Activated B cell treated with CpG ODN at 0.5 μM for 24 hours (primary cell): ENCODE results near the gene TSPEAR. TPM values are rescaled to one million over a fixed set of nuclear protein-coding genes. Genes with fewer than 3 reads are reported as not detected.

Experiments
- ATAC-seq: fragments of 200-7000 bp; cut with Tn5 transposase; one replicate; pipeline ENCODE4 v1.10.0; 2021; ENCODE audit warnings: low read depth, mild to moderate bottlenecking, moderate library complexity
- CTCF ChIA-PET: fragments of 350-600 bp; sonication (Branson Sonifier 250); formaldehyde crosslinking; loops from one replicate; lab custom pipeline; 2021; ENCODE audit warnings: antibody characterized with exemption; lab: Charles Lee
- POLR2A ChIA-PET: fragments of 350-600 bp; sonication (Branson Sonifier 250); formaldehyde crosslinking; loops from one replicate; lab custom pipeline; 2021; ENCODE audit warnings: antibody characterized with exemption; lab: Charles Lee
- DNase-seq: peaks from one replicate; pipeline ENCODE4 v3.0.0; 2022
- H3K27ac Mint-ChIP-seq: one replicate; pipeline ENCODE4 v1.8.0; 2020; ENCODE audit warnings: mixed read lengths
- H3K27me3 Mint-ChIP-seq: one replicate; pipeline ENCODE4 v1.8.0; 2021; ENCODE audit warnings: mixed read lengths
- H3K36me3 Mint-ChIP-seq: one replicate; pipeline ENCODE4 v1.8.0; 2021; ENCODE audit warnings: low read depth, mixed read lengths
- H3K4me1 Mint-ChIP-seq: one replicate; pipeline ENCODE4 v1.8.0; 2021; ENCODE audit warnings: mixed read lengths
- H3K4me3 Mint-ChIP-seq: one replicate; pipeline ENCODE4 v1.8.0; 2020; ENCODE audit warnings: mild to moderate bottlenecking, mixed read lengths
- H3K9me3 Mint-ChIP-seq: one replicate; pipeline ENCODE4 v1.8.0; 2020; ENCODE audit warnings: mixed read lengths
- intact Hi-C: fragments of 100-400 bp; cut with micrococcal nuclease; formaldehyde crosslinking; loops from one replicate; pipeline ENCODE4 v1.15.1; 2024
- total RNA-seq: library from RNA; stranded (reverse); gene quantifications from 2 replicates; pipeline ENCODE4 v1.2.3, GENCODE V29; 2022
- TF ChIP-seq, protein P1 (sequence below): fragments of 200-600 bp; IDR thresholded peaks from one replicate; pipeline ENCODE4 v1.8.0; 2022; ENCODE audit warnings: antibody characterized with exemption, mild to moderate bottlenecking

TSPEAR gene
- total RNA-seq = not detected in 2 replicates

GRCh38 chr21:44711327-44712202, at the start of gene TSPEAR:
TSS of gene TSPEAR (minus strand) at chr21:44711572. CDS start at chr21:44711514, 58 bp downstream.
- no peak for ATAC-seq
- peaks cover 6% of the 10 kb centered on the region for H3K9me3 Mint-ChIP-seq
- no peak for DNase-seq
- no peaks in the 10 kb centered on the region for H3K36me3 Mint-ChIP-seq
- ChIA-PET POLR2A (no interaction called here), CTCF (no interaction called here)
- H3K4me3 Mint-ChIP-seq = no peak within 1 kb of the TSS
- intact Hi-C loops = no loop called here
- H3K4me1 Mint-ChIP-seq = peaks cover 2% of the 10 kb centered on the region
- no peak within 1 kb of the TSS for H3K27ac Mint-ChIP-seq
- TF ChIP-seq, protein P1, sequence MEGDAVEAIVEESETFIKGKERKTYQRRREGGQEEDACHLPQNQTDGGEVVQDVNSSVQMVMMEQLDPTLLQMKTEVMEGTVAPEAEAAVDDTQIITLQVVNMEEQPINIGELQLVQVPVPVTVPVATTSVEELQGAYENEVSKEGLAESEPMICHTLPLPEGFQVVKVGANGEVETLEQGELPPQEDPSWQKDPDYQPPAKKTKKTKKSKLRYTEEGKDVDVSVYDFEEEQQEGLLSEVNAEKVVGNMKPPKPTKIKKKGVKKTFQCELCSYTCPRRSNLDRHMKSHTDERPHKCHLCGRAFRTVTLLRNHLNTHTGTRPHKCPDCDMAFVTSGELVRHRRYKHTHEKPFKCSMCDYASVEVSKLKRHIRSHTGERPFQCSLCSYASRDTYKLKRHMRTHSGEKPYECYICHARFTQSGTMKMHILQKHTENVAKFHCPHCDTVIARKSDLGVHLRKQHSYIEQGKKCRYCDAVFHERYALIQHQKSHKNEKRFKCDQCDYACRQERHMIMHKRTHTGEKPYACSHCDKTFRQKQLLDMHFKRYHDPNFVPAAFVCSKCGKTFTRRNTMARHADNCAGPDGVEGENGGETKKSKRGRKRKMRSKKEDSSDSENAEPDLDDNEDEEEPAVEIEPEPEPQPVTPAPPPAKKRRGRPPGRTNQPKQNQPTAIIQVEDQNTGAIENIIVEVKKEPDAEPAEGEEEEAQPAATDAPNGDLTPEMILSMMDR = no peak
- peaks cover 66% of the 10 kb centered on the region for H3K27me3 Mint-ChIP-seq

DNA sequence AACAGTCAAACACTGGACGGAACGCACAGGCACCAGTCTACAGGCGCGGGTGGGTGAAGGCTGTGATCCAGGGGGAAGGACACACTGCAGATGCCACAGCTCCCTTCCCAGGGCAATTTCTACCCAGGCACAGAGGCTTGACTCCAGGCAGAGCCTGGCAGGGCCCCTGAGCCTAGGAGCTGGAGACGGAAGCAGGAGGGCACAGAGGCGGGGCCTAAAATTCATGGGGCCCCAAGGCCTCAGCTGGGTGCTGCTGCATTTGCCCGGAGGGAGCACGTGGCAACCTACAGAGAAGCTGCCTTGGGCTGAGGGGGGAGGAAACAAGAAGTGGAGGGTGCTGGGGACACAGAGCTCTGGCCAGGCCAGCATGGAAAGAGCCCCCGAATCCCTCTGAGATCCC, 49.0 kb upstream of the TSPEAR start:
- H3K27me3 Mint-ChIP-seq = no peaks in the 10 kb centered on the region

GRCh38 chr21:44759628-44760285, 48.4 kb upstream of the TSPEAR start:
- Mint-ChIP-seq H3K4me3 (no peak overlapping the region), H3K27me3 (no peaks in the 10 kb centered on the region), H3K4me1 (no peaks in the 10 kb centered on the region), H3K9me3 (no peaks in the 10 kb centered on the region), H3K36me3 (no peaks in the 10 kb centered on the region), H3K27ac (no peak overlapping the region)
- ChIA-PET CTCF (interaction anchor here (0.8 kb wide), 1 partner anchor 456 kb away, joined by 3 read pairs; no protein-coding TSS in a partner anchor), POLR2A (no interaction called here)
- ATAC-seq (no peak), DNase-seq (no peak)
- TF ChIP-seq, protein P1 = no peak
- intact Hi-C loops = no loop called here

More for the DNA sequence above, 49.0 kb upstream of the TSPEAR start:
- DNase-seq (no peak), ATAC-seq (no peak)
- H3K9me3 Mint-ChIP-seq = no peaks in the 10 kb centered on the region
- TF ChIP-seq, protein P1 = no peak
- peaks cover 4% of the 10 kb centered on the region for H3K4me1 Mint-ChIP-seq
- no peaks in the 10 kb centered on the region for H3K36me3 Mint-ChIP-seq
- ChIA-PET POLR2A (no interaction called here), CTCF (no interaction called here)
- intact Hi-C loops = no loop called here
- H3K4me3 Mint-ChIP-seq = no peak overlapping the region
- no peak overlapping the region for H3K27ac Mint-ChIP-seq

GRCh38 chr21:44758781-44759627, 47.6 kb upstream of the TSPEAR start:
- intact Hi-C loops = no loop called here
- Mint-ChIP-seq H3K4me3 (no peak overlapping the region), H3K36me3 (no peaks in the 10 kb centered on the region), H3K27me3 (no peaks in the 10 kb centered on the region), H3K4me1 (no peaks in the 10 kb centered on the region), H3K27ac (no peak overlapping the region), H3K9me3 (no peaks in the 10 kb centered on the region)
- DNase-seq = no peak
- POLR2A ChIA-PET = no interaction called here
- CTCF ChIA-PET = interaction anchor here (0.8 kb wide), 1 partner anchor 456 kb away, joined by 3 read pairs; no protein-coding TSS in a partner anchor
- TF ChIP-seq, protein P1 = no peak
- ATAC-seq = no peak
